GM23338 (cell line): ENCODE results near the gene ZNF692. TPM values are rescaled to one million over a fixed set of nuclear protein-coding genes. Genes with fewer than 3 reads are reported as not detected.

Experiments
- EZH2 ChIP-seq: fragments of 200-600 bp; sonication (generic); IDR thresholded peaks from one replicate; pipeline ENCODE4 v1.8.0; 2017; ENCODE audit warnings: antibody characterized with exemption, mild to moderate bottlenecking, low read depth; ENCODE audit not compliant: unreplicated experiment
- NANOG ChIP-seq: IDR thresholded peaks from 2 replicates; pipeline ENCODE4 v1.6.1; 2016; ENCODE audit warnings: antibody characterized with exemption, borderline replicate concordance
- STAT1 ChIP-seq: IDR thresholded peaks from one replicate; pipeline ENCODE4 v1.6.1; 2016; ENCODE audit warnings: antibody characterized with exemption; ENCODE audit not compliant: unreplicated experiment
- ZNF114 ChIP-seq: fragments of 250-450 bp; sonication (Bioruptor Pico); IDR thresholded peaks from 2 replicates; pipeline ENCODE4 v1.5.0; 2020; ENCODE audit warnings: mild to moderate bottlenecking, moderate library complexity
- ZNF331 ChIP-seq: fragments of 250-450 bp; sonication (Bioruptor Pico); IDR thresholded peaks from 2 replicates; pipeline ENCODE4 v1.5.0; 2020; ENCODE audit warnings: low read depth, mild to moderate bottlenecking, moderate library complexity
- polyA plus RNA-seq: library from polyadenylated mRNA; unstranded; fragments of >200 nt; fragmentation: Nextera tagmentation; extraction: Ambion mirVana; gene quantifications from 2 replicates; pipeline ENCODE4 v1.2.1, GENCODE V29; 2016
- total RNA-seq: library from RNA; depleted of rRNA; stranded (reverse); fragments of >200 nt; shearing (Covaris generic); gene quantifications from 2 replicates; pipeline ENCODE4 v1.2.3, GENCODE V29; 2014
- TF ChIP-seq, protein P1 (sequence below): fragments of 250-450 bp; sonication (Bioruptor Pico); IDR thresholded peaks from 2 replicates; pipeline ENCODE4 v1.5.0; 2020; ENCODE audit warnings: mild to moderate bottlenecking, moderate library complexity
- TF ChIP-seq, protein P2 (sequence below): IDR thresholded peaks from one replicate; pipeline ENCODE4 v1.6.1; 2018; ENCODE audit warnings: antibody characterized with exemption; ENCODE audit not compliant: unreplicated experiment
- TF ChIP-seq, protein P3 (sequence below), 2 experiments: fragments of 200-600 bp in 1 of 2; sonication (generic) in 1 of 2; conservative IDR thresholded peaks; 2 replicates each; pipeline versions ENCODE4 v1.5.1 to v1.6.1; 2016 to 2017; ENCODE audit warnings: antibody characterized with exemption in 2 of 2, low read depth in 2 of 2, mild to moderate bottlenecking in 2 of 2, moderate library complexity in 1 of 2

Gene ZNF692
- total and polyA plus RNA-seq, 2 experiments from 2014 or later = 41.2 to 57.1 TPM

DNA sequence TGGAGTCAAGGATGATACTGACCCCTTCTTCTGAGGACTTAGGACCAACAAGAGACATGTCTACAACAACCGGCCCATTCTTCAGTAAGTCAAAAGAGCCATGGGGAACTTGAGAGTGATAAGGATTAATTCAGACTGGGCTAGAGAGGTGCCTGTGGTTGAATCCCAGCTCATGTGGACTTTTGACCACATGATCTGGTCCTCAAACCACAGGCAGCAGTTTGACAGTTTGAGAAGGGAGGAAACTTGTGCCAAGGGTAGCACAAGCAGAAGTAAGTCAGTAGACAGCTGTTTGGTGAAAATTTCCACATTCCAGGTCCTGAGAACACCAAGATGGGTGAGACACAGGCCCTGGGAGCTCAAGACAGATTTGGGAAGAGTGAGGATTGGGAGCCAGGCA is 53.0 kb downstream of the ZNF692 start (continued):
- TF ChIP-seq, protein P1, sequence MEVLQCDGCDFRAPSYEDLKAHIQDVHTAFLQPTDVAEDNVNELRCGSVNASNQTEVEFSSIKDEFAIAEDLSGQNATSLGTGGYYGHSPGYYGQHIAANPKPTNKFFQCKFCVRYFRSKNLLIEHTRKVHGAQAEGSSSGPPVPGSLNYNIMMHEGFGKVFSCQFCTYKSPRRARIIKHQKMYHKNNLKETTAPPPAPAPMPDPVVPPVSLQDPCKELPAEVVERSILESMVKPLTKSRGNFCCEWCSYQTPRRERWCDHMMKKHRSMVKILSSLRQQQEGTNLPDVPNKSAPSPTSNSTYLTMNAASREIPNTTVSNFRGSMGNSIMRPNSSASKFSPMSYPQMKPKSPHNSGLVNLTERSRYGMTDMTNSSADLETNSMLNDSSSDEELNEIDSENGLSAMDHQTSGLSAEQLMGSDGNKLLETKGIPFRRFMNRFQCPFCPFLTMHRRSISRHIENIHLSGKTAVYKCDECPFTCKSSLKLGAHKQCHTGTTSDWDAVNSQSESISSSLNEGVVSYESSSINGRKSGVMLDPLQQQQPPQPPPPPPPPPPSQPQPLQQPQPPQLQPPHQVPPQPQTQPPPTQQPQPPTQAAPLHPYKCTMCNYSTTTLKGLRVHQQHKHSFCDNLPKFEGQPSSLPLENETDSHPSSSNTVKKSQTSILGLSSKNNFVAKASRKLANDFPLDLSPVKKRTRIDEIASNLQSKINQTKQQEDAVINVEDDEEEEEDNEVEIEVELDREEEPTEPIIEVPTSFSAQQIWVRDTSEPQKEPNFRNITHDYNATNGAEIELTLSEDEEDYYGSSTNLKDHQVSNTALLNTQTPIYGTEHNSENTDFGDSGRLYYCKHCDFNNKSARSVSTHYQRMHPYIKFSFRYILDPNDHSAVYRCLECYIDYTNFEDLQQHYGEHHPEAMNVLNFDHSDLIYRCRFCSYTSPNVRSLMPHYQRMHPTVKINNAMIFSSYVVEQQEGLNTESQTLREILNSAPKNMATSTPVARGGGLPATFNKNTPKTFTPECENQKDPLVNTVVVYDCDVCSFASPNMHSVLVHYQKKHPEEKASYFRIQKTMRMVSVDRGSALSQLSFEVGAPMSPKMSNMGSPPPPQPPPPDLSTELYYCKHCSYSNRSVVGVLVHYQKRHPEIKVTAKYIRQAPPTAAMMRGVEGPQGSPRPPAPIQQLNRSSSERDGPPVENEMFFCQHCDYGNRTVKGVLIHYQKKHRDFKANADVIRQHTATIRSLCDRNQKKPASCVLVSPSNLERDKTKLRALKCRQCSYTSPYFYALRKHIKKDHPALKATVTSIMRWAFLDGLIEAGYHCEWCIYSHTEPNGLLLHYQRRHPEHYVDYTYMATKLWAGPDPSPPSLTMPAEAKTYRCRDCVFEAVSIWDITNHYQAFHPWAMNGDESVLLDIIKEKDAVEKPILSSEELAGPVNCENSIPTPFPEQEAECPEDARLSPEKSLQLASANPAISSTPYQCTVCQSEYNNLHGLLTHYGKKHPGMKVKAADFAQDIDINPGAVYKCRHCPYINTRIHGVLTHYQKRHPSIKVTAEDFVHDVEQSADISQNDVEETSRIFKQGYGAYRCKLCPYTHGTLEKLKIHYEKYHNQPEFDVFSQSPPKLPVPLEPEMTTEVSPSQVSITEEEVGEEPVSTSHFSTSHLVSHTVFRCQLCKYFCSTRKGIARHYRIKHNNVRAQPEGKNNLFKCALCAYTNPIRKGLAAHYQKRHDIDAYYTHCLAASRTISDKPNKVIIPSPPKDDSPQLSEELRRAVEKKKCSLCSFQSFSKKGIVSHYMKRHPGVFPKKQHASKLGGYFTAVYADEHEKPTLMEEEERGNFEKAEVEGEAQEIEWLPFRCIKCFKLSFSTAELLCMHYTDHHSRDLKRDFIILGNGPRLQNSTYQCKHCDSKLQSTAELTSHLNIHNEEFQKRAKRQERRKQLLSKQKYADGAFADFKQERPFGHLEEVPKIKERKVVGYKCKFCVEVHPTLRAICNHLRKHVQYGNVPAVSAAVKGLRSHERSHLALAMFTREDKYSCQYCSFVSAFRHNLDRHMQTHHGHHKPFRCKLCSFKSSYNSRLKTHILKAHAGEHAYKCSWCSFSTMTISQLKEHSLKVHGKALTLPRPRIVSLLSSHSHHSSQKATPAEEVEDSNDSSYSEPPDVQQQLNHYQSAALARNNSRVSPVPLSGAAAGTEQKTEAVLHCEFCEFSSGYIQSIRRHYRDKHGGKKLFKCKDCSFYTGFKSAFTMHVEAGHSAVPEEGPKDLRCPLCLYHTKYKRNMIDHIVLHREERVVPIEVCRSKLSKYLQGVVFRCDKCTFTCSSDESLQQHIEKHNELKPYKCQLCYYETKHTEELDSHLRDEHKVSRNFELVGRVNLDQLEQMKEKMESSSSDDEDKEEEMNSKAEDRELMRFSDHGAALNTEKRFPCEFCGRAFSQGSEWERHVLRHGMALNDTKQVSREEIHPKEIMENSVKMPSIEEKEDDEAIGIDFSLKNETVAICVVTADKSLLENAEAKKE (CRISPR knock-in tag) = no peak
- no peak for TF ChIP-seq NANOG
- no peak for TF ChIP-seq EZH2
- TF ChIP-seq ZNF331 (CRISPR knock-in tag) = no peak
- no peak for TF ChIP-seq ZNF114
- no peak for TF ChIP-seq STAT1
- TF ChIP-seq, protein P2, sequence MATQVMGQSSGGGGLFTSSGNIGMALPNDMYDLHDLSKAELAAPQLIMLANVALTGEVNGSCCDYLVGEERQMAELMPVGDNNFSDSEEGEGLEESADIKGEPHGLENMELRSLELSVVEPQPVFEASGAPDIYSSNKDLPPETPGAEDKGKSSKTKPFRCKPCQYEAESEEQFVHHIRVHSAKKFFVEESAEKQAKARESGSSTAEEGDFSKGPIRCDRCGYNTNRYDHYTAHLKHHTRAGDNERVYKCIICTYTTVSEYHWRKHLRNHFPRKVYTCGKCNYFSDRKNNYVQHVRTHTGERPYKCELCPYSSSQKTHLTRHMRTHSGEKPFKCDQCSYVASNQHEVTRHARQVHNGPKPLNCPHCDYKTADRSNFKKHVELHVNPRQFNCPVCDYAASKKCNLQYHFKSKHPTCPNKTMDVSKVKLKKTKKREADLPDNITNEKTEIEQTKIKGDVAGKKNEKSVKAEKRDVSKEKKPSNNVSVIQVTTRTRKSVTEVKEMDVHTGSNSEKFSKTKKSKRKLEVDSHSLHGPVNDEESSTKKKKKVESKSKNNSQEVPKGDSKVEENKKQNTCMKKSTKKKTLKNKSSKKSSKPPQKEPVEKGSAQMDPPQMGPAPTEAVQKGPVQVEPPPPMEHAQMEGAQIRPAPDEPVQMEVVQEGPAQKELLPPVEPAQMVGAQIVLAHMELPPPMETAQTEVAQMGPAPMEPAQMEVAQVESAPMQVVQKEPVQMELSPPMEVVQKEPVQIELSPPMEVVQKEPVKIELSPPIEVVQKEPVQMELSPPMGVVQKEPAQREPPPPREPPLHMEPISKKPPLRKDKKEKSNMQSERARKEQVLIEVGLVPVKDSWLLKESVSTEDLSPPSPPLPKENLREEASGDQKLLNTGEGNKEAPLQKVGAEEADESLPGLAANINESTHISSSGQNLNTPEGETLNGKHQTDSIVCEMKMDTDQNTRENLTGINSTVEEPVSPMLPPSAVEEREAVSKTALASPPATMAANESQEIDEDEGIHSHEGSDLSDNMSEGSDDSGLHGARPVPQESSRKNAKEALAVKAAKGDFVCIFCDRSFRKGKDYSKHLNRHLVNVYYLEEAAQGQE = no peak
- TF ChIP-seq, protein P3, sequence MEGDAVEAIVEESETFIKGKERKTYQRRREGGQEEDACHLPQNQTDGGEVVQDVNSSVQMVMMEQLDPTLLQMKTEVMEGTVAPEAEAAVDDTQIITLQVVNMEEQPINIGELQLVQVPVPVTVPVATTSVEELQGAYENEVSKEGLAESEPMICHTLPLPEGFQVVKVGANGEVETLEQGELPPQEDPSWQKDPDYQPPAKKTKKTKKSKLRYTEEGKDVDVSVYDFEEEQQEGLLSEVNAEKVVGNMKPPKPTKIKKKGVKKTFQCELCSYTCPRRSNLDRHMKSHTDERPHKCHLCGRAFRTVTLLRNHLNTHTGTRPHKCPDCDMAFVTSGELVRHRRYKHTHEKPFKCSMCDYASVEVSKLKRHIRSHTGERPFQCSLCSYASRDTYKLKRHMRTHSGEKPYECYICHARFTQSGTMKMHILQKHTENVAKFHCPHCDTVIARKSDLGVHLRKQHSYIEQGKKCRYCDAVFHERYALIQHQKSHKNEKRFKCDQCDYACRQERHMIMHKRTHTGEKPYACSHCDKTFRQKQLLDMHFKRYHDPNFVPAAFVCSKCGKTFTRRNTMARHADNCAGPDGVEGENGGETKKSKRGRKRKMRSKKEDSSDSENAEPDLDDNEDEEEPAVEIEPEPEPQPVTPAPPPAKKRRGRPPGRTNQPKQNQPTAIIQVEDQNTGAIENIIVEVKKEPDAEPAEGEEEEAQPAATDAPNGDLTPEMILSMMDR (conservative IDR thresholded peaks at IDR 0.05; ENCODE audit: low read depth in 2 of 2) = no peak
